Keratinocyte (primary cell): ENCODE data around the gene RSPH9. TPM values are rescaled to one million over a fixed set of nuclear protein-coding genes. Genes with fewer than 3 reads are reported as not detected.
A peak's percentile ranks its signal among the peaks of the same experiment; 100 is the strongest.

Source experiments
- DNase-seq: peaks from one replicate; pipeline ENCODE4 v3.0.0-alpha.2; 2011; ENCODE audit warnings: low read depth, missing footprints, low spot score
- FAIRE-seq: peaks from 2 replicates; lab custom pipeline; 2011; peaks lifted over from hg19 to GRCh38; lab: Jason Lieb, UNC
- H2AFZ ChIP-seq: 2 replicates; pipeline ENCODE4 v1.6.0; 2012; ENCODE audit warnings: low read length, control low read depth, inconsistent platforms; ENCODE audit not compliant: control insufficient read depth
- H3K27ac ChIP-seq: 2 replicates; pipeline ENCODE4 v1.5.1; 2011; ENCODE audit warnings: low read length; ENCODE audit not compliant: control insufficient read depth, insufficient read depth
- H3K27me3 ChIP-seq: 3 replicates; pipeline ENCODE4 v1.6.0; 2011; ENCODE audit warnings: low read length; ENCODE audit not compliant: control insufficient read depth, insufficient read depth; ENCODE audit errors: extremely low read depth
- H3K36me3 ChIP-seq, 2 experiments: 2 replicates in 1 of 2; 3 replicates in 1 of 2; pipeline ENCODE4 v1.5.1; 2011; ENCODE audit warnings: low read length in 2 of 2, mild to moderate bottlenecking in 1 of 2; ENCODE audit not compliant: control insufficient read depth in 2 of 2, insufficient read depth in 2 of 2; ENCODE audit errors: extremely low read depth in 1 of 2
- H3K4me1 ChIP-seq: 3 replicates; pipeline ENCODE4 v1.5.1; 2011; ENCODE audit warnings: low read length; ENCODE audit not compliant: control insufficient read depth, insufficient read depth; ENCODE audit errors: extremely low read depth
- H3K4me2 ChIP-seq: 3 replicates; pipeline ENCODE4 v1.6.0; 2011; ENCODE audit warnings: low read depth, low read length; ENCODE audit not compliant: control insufficient read depth, insufficient read depth; ENCODE audit errors: extremely low read depth
- H3K4me3 ChIP-seq, 3 experiments: fragments of 200-600 bp in 1 of 3; sonication (generic) in 1 of 3; 2 replicates in 2 of 3; 3 replicates in 1 of 3; pipeline ENCODE4 v1.5.1; 2011 to 2016; ENCODE audit warnings: low read length in 3 of 3, mild to moderate bottlenecking in 3 of 3, control low read depth in 2 of 3, inconsistent platforms in 1 of 3, low read depth in 1 of 3, mixed read lengths in 1 of 3, mixed run types in 1 of 3, moderate library complexity in 1 of 3; ENCODE audit not compliant: control insufficient read depth in 2 of 3, insufficient read depth in 2 of 3; ENCODE audit errors: extremely low read depth in 1 of 3
- H3K79me2 ChIP-seq: 2 replicates; pipeline ENCODE4 v1.6.0; 2012; ENCODE audit warnings: low read length; ENCODE audit not compliant: control insufficient read depth, insufficient read depth
- H3K9ac ChIP-seq: 3 replicates; pipeline ENCODE4 v1.6.0; 2011; ENCODE audit warnings: low read length; ENCODE audit not compliant: control insufficient read depth, insufficient read depth; ENCODE audit errors: extremely low read depth
- H3K9me1 ChIP-seq: 3 replicates; pipeline ENCODE4 v1.6.0; 2011; ENCODE audit warnings: low read length; ENCODE audit not compliant: control insufficient read depth, insufficient read depth; ENCODE audit errors: extremely low read depth
- H3K9me3 ChIP-seq: 2 replicates; pipeline ENCODE4 v1.5.1; 2012; ENCODE audit warnings: low read depth, low read length; ENCODE audit not compliant: control insufficient read depth
- H4K20me1 ChIP-seq: 3 replicates; pipeline ENCODE4 v1.6.0; 2011; ENCODE audit warnings: low read length; ENCODE audit not compliant: control insufficient read depth, insufficient read depth; ENCODE audit errors: extremely low read depth
- CTCF ChIP-seq, 3 experiments: IDR thresholded peaks in 1 of 3; conservative IDR thresholded peaks in 1 of 3; optimal IDR thresholded peaks in 1 of 3; 2 replicates in 2 of 3; 3 replicates in 1 of 3; pipeline versions ENCODE3 to v1.5.1; 2011; ENCODE audit warnings: low read length in 3 of 3, mild to moderate bottlenecking in 3 of 3, moderate library complexity in 2 of 3, control low read depth in 1 of 3, inconsistent platforms in 1 of 3; ENCODE audit not compliant: insufficient read depth in 2 of 3; ENCODE audit errors: extremely low read depth in 1 of 3
- EZH2 ChIP-seq: IDR thresholded peaks from one replicate; pipeline ENCODE4 v1.6.1; 2012; ENCODE audit warnings: inconsistent platforms, mild to moderate bottlenecking, low read length, moderate library complexity
- dilution Hi-C: fragments of 300-500 bp; cut with MboI; formaldehyde crosslinking; loops from one replicate; pipeline ENCODE4 v1.7.0; 2020; ENCODE audit warnings: low sequenced_read_pairs; ENCODE audit not compliant: extremely low pct_ligation_motif_present
- polyA plus RNA-seq, 5 experiments: library from polyadenylated mRNA; depleted of rRNA in 3 of 5; stranded (reverse) in 3 of 5; stranded (forward) in 1 of 5; unstranded in 1 of 5; fragments of >200 nt; gene quantifications; 1 replicate in 1 of 5; 2 replicates in 3 of 5; 3 replicates in 1 of 5; pipeline versions ENCODE4 v1.2.1 to v1.2.3, GENCODE V29; 2011 to 2012; ENCODE audit warnings: missing spikeins in 2 of 5, low read depth in 1 of 5, low replicate concordance in 1 of 5

The RSPH9 gene
- polyA plus RNA-seq, 1 donor (not counting 4 experiments of a cell fraction or from before 2014, with no cell fraction given), result not detected

GRCh38 chr6:43628393-43629103, 16.3 kb upstream of the RSPH9 start:
- no peak for FAIRE-seq
- Histone ChIP-seq H3K4me2 (peak overlapping the region; percentile 44), H3K4me1 (peaks cover 25% of the 10 kb centered on the region), H3K4me3 (peak overlapping the region; percentile 66 to 88 (median 68)), H2AFZ (peak overlapping the region; percentile 11), H3K27ac (peak overlapping the region; percentile 87), H3K9me3 (no peaks in the 10 kb centered on the region), H4K20me1 (peaks cover 2% of the 10 kb centered on the region), H3K36me3 (peaks cover 22 to 26% of the 10 kb centered on the region in 2 experiments), H3K9me1 (peaks cover 2% of the 10 kb centered on the region), H3K9ac (peak overlapping the region; percentile 87), H3K79me2 (peaks cover 20% of the 10 kb centered on the region), H3K27me3 (no peaks in the 10 kb centered on the region)
- dilution Hi-C loops, result no loop called here
- TF ChIP-seq EZH2 (no peak), CTCF (optimal IDR thresholded peaks at IDR 0.05 in 1 of 3, IDR thresholded peaks at IDR 0.05 in 1 of 3, conservative IDR thresholded peaks at IDR 0.05 in 1 of 3; ENCODE audit: extremely low read depth in 1 of 3, insufficient read depth in 2 of 3, low read length in 3 of 3) (no peak)
- no peak for DNase-seq

- Histone ChIP-seq H3K79me2 (peaks cover 20% of the 10 kb centered on the region), H4K20me1 (peaks cover 2% of the 10 kb centered on the region), H3K4me2 (peak within 1 kb of the TSS; percentile 81), H3K27ac (peak within 1 kb of the TSS; percentile 93), H3K9ac (peak within 1 kb of the TSS; percentile 88), H3K9me1 (peaks cover 2% of the 10 kb centered on the region), H2AFZ (peak within 1 kb of the TSS; percentile 79), H3K36me3 (peaks cover 18 to 20% of the 10 kb centered on the region in 2 experiments), H3K9me3 (no peaks in the 10 kb centered on the region), H3K4me1 (peaks cover 25% of the 10 kb centered on the region), H3K4me3 (peak within 1 kb of the TSS; percentile 66 to 88 (median 68)), H3K27me3 (no peaks in the 10 kb centered on the region)
- TF ChIP-seq CTCF (optimal IDR thresholded peaks at IDR 0.05 in 1 of 3, IDR thresholded peaks at IDR 0.05 in 1 of 3, conservative IDR thresholded peaks at IDR 0.05 in 1 of 3; ENCODE audit: extremely low read depth in 1 of 3, insufficient read depth in 2 of 3, low read length in 3 of 3), result no peak
- TF ChIP-seq EZH2, result no peak
- peak; percentile 95 for DNase-seq
- peak; percentile 36 for FAIRE-seq
- dilution Hi-C loops, result no loop called here
These were observed 15.7 kb upstream of the RSPH9 start, which contains the start of gene GTPBP2 for GRCh38 chr6:43629104-43629504. Gene GTPBP2 (minus strand): TSS chr6:43629264. CDS start chr6:43629162, 102 bp downstream.
